ENCODE measurements around the gene IL6. TPM values are rescaled to one million over a fixed set of nuclear protein-coding genes. Genes with fewer than 3 reads are reported as not detected.

IL6 gene
- total and polyA plus RNA-seq, 9 of the 15 experiments (the other 6 are each of a cell fraction or from before 2014, with no cell fraction given) = 0.76 to 2.9 (median 1.5) TPM

DNA sequence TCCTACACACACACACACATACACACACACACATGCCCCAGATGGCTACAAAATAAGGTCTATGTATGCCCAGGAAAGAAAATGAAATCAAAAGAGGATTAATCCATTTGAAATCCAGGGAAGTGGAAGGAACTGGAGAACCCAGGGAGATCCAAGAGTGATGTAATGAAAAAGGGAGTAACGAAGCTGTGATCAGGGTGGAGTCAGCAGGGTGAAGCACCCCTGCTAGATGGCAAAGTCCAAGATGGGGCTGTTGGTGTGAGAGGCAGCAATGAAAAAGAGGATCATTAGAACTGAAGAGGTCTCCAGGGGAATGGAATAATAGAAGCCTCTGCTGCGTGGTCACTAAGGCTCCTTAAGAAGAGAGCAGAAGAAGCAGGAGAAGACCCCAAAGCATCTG is 43.6 kb upstream of the IL6 start (continued):
- no peak for TF ChIP-seq E2F8 (IDR thresholded peaks at IDR 0.05; ENCODE audit: low read depth, partially characterized antibody)
- TF ChIP-seq, protein P1, sequence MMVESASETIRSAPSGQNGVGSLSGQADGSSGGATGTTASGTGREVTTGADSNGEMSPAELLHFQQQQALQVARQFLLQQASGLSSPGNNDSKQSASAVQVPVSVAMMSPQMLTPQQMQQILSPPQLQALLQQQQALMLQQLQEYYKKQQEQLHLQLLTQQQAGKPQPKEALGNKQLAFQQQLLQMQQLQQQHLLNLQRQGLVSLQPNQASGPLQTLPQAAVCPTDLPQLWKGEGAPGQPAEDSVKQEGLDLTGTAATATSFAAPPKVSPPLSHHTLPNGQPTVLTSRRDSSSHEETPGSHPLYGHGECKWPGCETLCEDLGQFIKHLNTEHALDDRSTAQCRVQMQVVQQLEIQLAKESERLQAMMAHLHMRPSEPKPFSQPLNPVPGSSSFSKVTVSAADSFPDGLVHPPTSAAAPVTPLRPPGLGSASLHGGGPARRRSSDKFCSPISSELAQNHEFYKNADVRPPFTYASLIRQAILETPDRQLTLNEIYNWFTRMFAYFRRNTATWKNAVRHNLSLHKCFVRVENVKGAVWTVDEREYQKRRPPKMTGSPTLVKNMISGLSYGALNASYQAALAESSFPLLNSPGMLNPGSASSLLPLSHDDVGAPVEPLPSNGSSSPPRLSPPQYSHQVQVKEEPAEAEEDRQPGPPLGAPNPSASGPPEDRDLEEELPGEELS (CRISPR knock-in tag; IDR thresholded peaks at IDR 0.05; ENCODE audit: borderline replicate concordance) = no peak
- no peak for TF ChIP-seq NRF1 (conservative IDR thresholded peaks at IDR 0.05 in 1 of 2, IDR thresholded peaks at IDR 0.05 in 1 of 2)
- TF ChIP-seq ZFX (CRISPR knock-in tag; IDR thresholded peaks at IDR 0.05) = no peak
- TF ChIP-seq EP300 (IDR thresholded peaks at IDR 0.05; ENCODE audit: low read length) = no peak
- no peak for TF ChIP-seq KLF10 (CRISPR knock-in tag; IDR thresholded peaks at IDR 0.05)
- no peak for TF ChIP-seq HMGXB4 (CRISPR knock-in tag; IDR thresholded peaks at IDR 0.05)
- no peak for TF ChIP-seq STAT5B (CRISPR knock-in tag; IDR thresholded peaks at IDR 0.05)
- TF ChIP-seq ATF7 (IDR thresholded peaks at IDR 0.05) = peak; percentile 88
- no peak for TF ChIP-seq ZNF165 (CRISPR knock-in tag; IDR thresholded peaks at IDR 0.05; ENCODE audit: borderline replicate concordance)
- TF ChIP-seq CHD1 (IDR thresholded peaks at IDR 0.05; ENCODE audit: low read length) = no peak
- TF ChIP-seq SLC30A9 (CRISPR knock-in tag; IDR thresholded peaks at IDR 0.05) = no peak
- TF ChIP-seq ZNF12 (CRISPR knock-in tag; IDR thresholded peaks at IDR 0.05) = no peak
- TF ChIP-seq MYBL2 (IDR thresholded peaks at IDR 0.05; ENCODE audit: low read depth) = no peak
- no peak for TF ChIP-seq MYBL2 (CRISPR knock-in tag; IDR thresholded peaks at IDR 0.05; ENCODE audit: borderline replicate concordance)
- TF ChIP-seq KLF6 (CRISPR knock-in tag; IDR thresholded peaks at IDR 0.05; ENCODE audit: borderline replicate concordance) = peak; percentile 10; the same call in 1 of the 2 replicates
